H1 (cell line): ENCODE results near the gene TCF7L2. TPM values are rescaled to one million over a fixed set of nuclear protein-coding genes. Genes with fewer than 3 reads are reported as not detected.

Experiments
- CHD7 ChIP-seq: fragments of 300-600 bp; sonication (generic); IDR thresholded peaks from 2 replicates; pipeline ENCODE4 v1.7.1; 2012; ENCODE audit warnings: low read length, moderate library complexity, mild to moderate bottlenecking, inconsistent platforms; ENCODE audit not compliant: insufficient replicate concordance
- CTCF ChIP-seq, 3 experiments: IDR thresholded peaks; 1 replicate in 2 of 3; 2 replicates in 1 of 3; pipeline versions ENCODE4 v1.5.1 to v1.6.1; 2011; ENCODE audit warnings: low read length in 3 of 3, mild to moderate bottlenecking in 3 of 3, inconsistent platforms in 2 of 3, low read depth in 1 of 3, moderate library complexity in 1 of 3; ENCODE audit not compliant: insufficient read depth in 1 of 3; ENCODE audit errors: control extremely low read depth in 1 of 3
- EGR1 ChIP-seq: IDR thresholded peaks from 2 replicates; pipeline ENCODE4 v1.6.1; 2011; ENCODE audit warnings: low read depth, low read length, borderline replicate concordance
- FOSL1 ChIP-seq: IDR thresholded peaks from 2 replicates; pipeline ENCODE4 v1.6.1; 2011; ENCODE audit warnings: mild to moderate bottlenecking, low read depth, low read length, moderate library complexity; ENCODE audit not compliant: insufficient read depth
- KDM4A ChIP-seq: IDR thresholded peaks from one replicate; pipeline ENCODE4 v1.7.1; 2012; ENCODE audit warnings: low read depth, mild to moderate bottlenecking, moderate library complexity, low read length, inconsistent platforms; ENCODE audit not compliant: severe bottlenecking
- PHF8 ChIP-seq: fragments of 200-600 bp; sonication (generic); conservative IDR thresholded peaks from 2 replicates; pipeline ENCODE4 v1.7.1; 2012; ENCODE audit warnings: low read depth, mild to moderate bottlenecking, inconsistent platforms, low read length, moderate library complexity
- TCF12 ChIP-seq: IDR thresholded peaks from 2 replicates; pipeline ENCODE4 v1.6.1; 2011; ENCODE audit warnings: low read depth, mild to moderate bottlenecking, low read length
- polyA plus RNA-seq, 7 experiments: library from polyadenylated mRNA; depleted of rRNA in 3 of 7; stranded (reverse) in 5 of 7; unstranded in 2 of 7; fragments of >200 nt in 5 of 7; fragments of 200-250 nt in 2 of 7; gene quantifications; 1 replicate in 5 of 7; 2 replicates in 1 of 7; 4 replicates in 1 of 7; pipeline versions ENCODE4 v1.2.1 to v1.2.3, GENCODE V29; 2011 to 2013; ENCODE audit warnings: missing spikeins in 2 of 7, mixed read lengths in 2 of 7
- total RNA-seq: library from RNA; stranded (reverse); fragmentation: NEBNext Ultra II Directional; extraction: Animal tissue kit (Norgen Biotek cat#: 25700); gene quantifications from 2 replicates; pipeline ENCODE4 v1.2.1, GENCODE V29; 2021
- TF ChIP-seq, protein P1 (sequence below): IDR thresholded peaks from 2 replicates; pipeline ENCODE4 v1.6.1; 2011; ENCODE audit warnings: low read depth, mild to moderate bottlenecking, low read length; ENCODE audit not compliant: insufficient read depth

Gene TCF7L2
- total and polyA plus RNA-seq, 2 of the 8 experiments (the other 6 are each of a cell fraction or from before 2014, with no cell fraction given), result 33.9 to 67.3 TPM

GRCh38 chr10:113015201-113015600 is 65.2 kb downstream of the TCF7L2 start (continued):
- TF ChIP-seq CHD7, result no peak
- TF ChIP-seq, protein P1, sequence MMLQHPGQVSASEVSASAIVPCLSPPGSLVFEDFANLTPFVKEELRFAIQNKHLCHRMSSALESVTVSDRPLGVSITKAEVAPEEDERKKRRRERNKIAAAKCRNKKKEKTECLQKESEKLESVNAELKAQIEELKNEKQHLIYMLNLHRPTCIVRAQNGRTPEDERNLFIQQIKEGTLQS, result no peak
- TF ChIP-seq KDM4A, result no peak
- no peak for TF ChIP-seq EGR1
- TF ChIP-seq FOSL1, result no peak
- no peak for TF ChIP-seq TCF12
- TF ChIP-seq PHF8, result no peak
- no peak for TF ChIP-seq CTCF (IDR thresholded peaks at IDR 0.05; ENCODE audit: control extremely low read depth in 1 of 3, insufficient read depth in 1 of 3, low read depth in 1 of 3, low read length in 3 of 3)
